Measurements from ENCODE around the gene FLAD1.

Gene FLAD1

DNA sequence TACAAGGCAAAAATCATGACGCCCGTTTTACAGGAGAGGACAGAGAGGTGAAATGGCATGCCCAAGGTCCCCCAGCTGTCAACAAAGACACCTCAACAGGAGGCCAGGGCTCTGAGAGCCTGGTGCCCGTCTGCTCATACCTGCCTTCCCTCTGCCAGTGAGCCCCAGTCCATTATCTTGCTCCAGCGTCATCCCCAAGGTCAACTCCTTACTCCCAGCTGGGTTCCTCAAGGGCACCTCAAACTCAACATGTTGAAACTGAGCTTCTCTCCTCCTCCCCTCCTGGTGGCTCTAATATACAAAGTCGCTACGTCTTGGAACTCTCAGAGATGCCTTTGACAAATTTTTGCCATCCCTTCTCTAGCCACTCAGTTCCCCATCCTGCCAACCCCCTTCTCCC, 30.5 kb upstream of the FLAD1 start:
- no peak for DNase-seq

DNA sequence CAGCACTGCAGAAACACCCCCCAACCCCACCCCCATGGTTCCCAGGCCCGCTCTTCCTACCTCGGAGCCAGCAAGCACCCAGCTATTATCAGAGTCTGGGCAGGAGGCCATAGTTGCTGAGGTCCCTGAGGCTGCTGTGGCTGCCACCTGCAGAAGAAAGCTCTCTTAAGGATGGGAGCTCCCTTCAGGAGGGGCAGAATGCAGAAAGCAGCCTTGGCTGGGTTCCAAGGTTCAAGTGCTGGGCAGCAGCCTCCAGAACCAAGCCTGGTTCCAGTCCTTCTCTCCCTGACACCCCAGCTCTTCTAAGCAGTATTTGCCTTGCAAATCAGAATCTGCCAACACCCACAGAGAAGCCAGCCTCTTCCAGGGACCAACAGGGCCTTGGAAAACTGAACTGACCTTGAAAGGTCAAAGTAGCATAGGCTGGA, 29.5 kb upstream of the FLAD1 start:
- DNase-seq, result no peak

GRCh38 chr1:154954541-154954940, 28.6 kb upstream of the FLAD1 start:
- no peak for DNase-seq

DNA sequence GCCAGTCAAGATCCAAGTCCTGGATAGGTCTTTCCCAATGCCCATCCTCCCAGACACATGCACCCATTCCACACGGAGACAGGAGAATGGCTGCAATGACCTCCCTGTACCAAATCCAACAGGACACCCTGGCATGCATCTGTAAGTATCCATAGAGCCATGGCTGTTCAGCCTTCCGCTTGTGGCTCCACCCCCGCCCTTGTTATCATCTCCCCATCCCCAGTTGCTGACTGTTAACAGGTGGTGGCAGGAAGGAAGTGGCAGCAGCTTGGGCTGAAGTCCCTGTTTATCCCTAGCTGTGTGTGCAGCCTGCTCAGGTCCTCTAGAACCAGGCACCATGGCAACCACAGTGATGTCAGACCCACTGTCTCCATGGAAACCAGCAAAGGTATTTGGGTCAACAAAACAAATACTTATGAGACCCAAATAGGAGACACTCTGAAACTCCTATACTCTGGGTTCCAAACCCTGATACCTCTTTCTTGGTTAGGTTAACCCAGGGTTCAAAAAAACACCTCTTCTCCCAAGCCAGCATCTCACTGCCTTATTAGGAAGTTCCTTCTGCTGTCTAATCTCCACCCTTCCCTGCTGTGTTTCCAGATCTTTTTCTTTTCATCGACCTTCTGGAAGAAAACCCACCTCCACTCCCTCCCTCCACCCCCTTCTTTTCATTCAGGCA, 28.0 kb upstream of the FLAD1 start:
- DNase-seq, result no peak

DNA sequence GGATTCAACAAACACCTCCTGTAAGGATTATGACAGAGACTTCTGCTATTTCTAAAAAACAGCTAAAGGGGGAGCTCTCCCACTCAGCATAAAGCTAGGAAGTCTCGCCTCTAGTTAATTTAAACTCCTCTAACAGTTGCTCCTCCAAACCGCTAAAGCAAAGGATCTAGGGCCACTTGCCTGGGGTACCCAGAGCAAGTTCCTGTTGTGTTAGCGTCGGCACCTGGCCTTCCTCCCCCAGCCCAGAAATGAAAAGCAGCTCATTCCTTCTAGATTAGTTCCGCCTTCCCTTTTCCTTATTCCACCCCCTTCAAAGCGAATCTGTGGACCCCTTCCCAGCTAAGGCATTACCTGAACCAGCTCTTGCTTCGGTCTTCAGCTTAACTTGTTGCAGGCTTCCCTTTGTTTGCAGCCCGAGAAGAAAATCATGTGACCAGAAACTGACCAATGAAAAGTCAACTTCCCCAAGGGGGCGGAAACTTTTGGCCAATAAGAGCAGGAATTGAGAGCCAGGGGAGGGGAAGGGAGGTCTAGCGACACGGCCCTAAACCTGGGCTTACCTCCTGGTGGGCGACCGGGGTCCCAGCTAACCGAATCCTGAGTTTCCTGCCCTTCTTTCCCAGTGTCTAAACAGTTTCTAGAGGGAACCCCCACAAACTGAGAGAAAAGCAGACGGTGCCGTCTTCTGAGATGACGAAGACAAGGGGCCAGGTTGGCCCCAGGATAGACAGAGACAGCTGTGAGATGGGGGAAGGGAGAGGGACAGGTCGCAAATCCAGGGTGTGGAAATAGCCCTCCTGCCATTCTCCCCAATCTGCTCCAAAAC, 27.2 kb upstream of the FLAD1 start, which contains the start of gene PBXIP1:
TSS of gene PBXIP1 (minus strand) at position 382 of the 826 bp plus-strand sequence. CDS start 2,378 bp downstream, outside the sequence.
- DNase-seq, result peak; percentile 25

- DNase-seq, result no peak
Measured at GRCh38 chr1:154956544-154956941, 26.6 kb upstream of the FLAD1 start.

DNA sequence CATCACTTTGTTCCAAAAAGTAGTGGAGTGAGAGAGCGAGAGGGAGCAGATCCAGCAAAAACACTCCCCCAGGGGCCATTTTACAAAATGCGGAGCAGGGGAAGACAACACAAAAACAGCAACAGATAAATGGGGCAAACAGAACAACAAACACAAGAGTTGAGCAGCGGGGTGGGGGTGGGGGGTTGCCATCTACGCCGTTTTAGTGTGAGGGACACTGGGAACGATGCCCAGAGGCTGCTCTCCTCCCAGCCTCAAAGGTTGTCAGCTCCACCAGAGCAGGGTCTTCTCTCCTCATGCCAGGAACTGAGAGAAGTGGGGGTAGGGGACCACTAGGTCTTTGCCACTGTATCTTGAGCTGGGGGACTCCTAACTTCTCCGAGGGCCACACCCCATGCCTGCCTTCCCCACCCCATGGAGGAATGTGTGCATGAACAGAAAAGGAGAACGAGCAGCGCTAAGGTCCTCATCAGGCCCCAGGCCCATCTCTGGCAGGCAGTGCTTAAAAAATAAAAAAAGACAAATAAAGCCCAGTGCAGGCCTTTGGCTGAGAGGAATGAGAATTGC, 26.0 kb upstream of the FLAD1 start:
- DNase-seq, result no peak

DNA sequence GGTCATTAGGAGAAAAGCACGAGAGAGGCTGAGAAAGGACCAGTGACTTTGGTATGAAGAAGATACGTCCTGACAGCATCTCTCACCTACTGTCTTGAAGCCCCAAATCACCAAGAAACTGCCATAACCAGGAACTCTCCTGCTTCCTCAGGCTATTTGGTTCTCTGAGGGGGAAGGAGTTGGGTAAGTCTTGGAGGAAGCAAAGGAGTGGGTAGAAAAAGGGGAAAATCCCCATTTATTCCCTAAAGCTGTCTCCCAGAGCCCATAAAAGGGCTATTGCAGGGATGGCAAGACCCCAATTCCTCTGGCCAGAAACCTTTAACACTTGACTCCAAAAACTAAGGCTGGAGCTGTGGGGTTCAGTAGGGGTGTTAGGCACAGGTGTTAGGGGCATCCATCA, 25.1 kb upstream of the FLAD1 start:
- no peak for DNase-seq

DNA sequence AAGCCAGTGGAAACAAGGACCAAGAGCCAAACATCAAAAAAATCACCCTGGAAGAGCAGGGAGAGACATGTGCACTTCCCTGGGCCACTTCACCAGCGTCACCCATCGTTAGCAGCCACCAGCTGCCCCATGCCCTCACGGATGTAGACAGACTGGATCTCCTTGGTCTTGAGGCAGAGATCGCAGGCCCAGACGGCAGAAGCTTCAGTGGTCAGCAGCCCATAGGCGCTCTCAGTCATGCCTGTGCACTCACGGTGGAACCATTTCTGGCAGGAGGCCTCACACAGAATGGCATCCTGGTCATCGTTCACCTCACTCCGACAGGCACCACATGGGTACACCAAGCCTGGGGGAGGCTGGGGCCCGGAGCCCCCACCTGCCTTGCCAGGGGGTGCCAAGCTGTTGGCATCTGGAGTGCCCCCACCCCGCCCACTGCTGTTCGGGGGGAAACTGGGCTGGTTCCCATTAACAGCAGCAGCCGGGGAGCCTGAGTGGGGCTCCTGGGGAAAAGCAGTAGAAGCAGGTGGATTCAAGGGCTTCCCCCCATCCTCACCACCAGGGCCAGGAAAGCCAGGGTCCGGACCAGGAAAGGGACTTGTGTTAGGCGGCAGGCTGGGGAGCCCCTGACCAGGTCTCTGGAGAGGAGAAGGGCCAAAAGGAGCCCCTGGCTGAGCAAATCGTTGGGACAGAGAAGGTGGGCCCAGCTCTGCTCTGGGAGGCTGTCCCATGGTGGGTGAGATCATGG, 24.3 kb upstream of the FLAD1 start:
- DNase-seq, result no peak

GRCh38 chr1:154959426-154959780, 23.7 kb upstream of the FLAD1 start:
- DNase-seq, result no peak

- no peak for DNase-seq
Measured at GRCh38 chr1:154960446-154961136, 22.6 kb upstream of the FLAD1 start.

- peak; percentile 53 for DNase-seq
Measured at GRCh38 chr1:154961207-154962155, 21.7 kb upstream of the FLAD1 start, which contains the start of gene PYGO2. TSS of gene PYGO2 (minus strand) at chr1:154961782. CDS start at chr1:154961576, 206 bp downstream.

DNA sequence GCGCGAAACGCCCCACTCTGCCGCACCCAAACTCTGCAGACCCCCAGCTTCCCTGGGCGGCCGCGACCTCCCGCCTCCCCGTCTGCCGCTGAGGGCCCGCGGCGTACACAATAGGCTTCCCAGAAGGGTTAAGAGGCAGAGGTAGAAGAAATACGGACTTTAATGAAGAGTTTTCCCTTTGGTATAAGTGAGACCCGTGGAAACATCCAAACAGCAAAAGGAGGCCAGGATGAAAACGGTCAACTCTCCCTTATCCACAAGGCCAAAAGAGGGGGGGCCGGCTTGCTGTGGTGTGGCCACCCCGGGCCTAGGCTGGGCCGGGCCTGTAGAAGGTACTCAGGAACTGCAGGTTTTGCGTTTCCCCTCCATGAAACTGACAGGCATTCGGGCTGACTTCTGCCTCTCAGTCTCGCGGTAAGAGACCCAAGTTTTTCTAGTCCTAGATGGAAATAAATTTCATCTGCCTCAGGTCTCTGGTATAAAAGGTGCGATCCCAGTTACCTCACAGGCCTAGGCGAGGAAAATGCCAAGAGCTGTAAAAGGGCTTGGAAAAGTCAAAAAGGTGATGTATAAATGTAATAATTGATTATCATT, 20.9 kb upstream of the FLAD1 start:
- DNase-seq, result no peak

DNA sequence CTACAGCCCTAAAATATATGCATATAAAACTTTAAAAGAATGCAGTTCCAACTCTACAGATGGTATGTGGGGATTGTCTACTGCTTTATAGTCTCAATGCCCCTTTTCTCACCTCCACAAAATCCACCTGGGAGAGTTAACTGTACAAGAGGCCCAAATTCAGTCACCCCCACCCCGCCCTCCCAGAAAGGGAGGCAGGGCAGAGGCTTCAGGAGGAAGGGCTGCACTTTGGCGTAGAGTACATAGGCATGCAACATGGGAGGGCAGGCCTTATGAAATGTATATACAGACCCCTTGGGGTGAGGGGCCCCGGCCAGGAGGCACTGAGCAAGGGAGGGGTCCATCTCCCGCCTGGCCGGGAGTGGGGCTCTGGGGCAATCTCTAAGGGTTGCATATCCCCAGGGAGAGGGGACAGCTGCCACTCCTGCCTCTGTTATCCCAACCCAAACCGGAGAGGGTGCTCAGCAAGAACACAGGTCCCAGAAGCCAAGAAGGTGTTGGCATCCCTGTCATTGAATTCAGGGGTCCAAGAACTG, 20.3 kb upstream of the FLAD1 start:
- DNase-seq, result no peak

DNA sequence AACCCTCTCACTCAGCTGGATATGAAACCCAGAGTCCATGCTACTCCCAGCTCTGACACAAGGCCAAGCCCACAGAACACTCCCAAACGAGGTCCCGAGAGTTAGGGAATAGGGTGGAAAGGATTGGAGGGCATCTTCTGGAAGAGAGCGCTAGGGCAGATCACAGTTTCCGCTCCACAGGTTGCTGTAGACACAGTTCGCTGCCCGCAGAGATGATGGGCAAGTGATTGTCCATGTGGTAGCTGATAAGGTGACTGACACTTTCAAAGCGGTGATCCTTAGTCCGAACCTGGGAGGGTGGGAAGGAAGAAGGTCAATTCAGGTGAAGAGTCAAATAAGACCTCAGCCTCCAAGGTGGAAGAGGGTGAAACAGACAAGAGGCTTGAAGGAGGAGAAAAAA, 19.5 kb upstream of the FLAD1 start:
- no peak for DNase-seq

DNA sequence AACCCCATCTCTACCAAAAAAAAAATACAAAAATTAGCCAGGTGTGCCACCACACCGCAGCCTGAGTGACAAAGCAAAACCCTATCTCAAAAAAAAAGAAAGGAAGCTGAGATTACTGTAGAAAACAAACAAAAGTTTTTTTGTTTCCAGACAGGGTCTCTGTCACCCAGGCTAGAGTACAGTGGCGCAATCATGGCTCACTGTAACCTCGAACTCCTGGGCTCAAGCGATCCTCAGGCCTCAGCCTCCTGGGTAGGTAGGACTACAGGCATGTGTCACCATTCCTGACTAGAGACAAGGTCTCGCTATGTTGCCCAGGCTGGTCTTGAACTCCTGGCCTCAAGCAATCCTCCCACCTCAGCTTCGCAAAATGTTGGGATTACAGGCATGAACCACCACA, 18.8 kb upstream of the FLAD1 start:
- DNase-seq, result no peak

DNA sequence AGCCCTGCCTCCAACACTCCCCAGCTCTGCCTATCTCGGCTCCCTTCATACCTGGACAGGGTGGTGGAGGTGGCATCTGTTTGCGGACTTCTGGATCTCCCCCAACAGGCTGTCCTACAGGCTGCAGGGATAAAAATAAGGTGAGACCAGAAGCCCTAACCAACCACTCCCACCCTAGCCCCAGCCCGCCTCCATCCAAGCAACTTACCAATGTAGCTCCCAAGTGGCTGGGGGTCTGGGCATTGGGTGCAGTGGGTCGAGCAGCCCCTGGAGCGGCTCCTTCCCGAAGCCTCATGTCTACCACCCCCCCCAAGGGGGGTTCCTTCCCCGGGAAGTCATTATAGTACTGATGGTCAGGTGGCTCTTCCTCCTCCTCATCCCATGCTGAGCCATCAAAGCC, 17.0 kb upstream of the FLAD1 start:
- no peak for DNase-seq

GRCh38 chr1:154967331-154967950, 15.7 kb upstream of the FLAD1 start:
- no peak for DNase-seq

- no peak for DNase-seq
Measured at GRCh38 chr1:154968731-154969130, 14.4 kb upstream of the FLAD1 start.

- DNase-seq, result no peak
Measured at GRCh38 chr1:154969246-154969645, 13.9 kb upstream of the FLAD1 start.

All from GOT3 (cell line).